OCI-LY1 (cell line): ENCODE data around the gene PSMD3.

Source experiments
- H2AFZ ChIP-seq: fragments of 200-600 bp; sonication (generic), shearing (Covaris generic); 2 replicates; pipeline ENCODE4 v1.6.0; 2014; ENCODE audit warnings: antibody characterized with exemption, mild to moderate bottlenecking, low read length
- H3F3A ChIP-seq: fragments of 200-600 bp; sonication (generic), shearing (Covaris generic); 2 replicates; pipeline ENCODE4 v1.6.0; 2014; ENCODE audit warnings: mild to moderate bottlenecking, antibody characterized with exemption, low read length, moderate library complexity; ENCODE audit not compliant: insufficient read depth
- H3K27ac ChIP-seq: fragments of 200-600 bp; sonication (generic); 2 replicates; pipeline ENCODE4 v1.5.1; 2014; ENCODE audit warnings: low read length, mixed run types, mild to moderate bottlenecking, low read depth; ENCODE audit not compliant: poor library complexity, severe bottlenecking
- H3K27me3 ChIP-seq: fragments of 200-600 bp; sonication (generic); 2 replicates; pipeline ENCODE4 v1.6.0; 2014; ENCODE audit warnings: antibody characterized with exemption, mild to moderate bottlenecking, low read length, moderate library complexity; ENCODE audit not compliant: insufficient read depth
- H3K36me3 ChIP-seq: fragments of 200-600 bp; sonication (generic); 2 replicates; pipeline ENCODE4 v1.6.1; 2014; ENCODE audit warnings: mild to moderate bottlenecking, antibody characterized with exemption, low read length, moderate library complexity, mixed read lengths; ENCODE audit not compliant: insufficient read depth
- H3K4me1 ChIP-seq: fragments of 200-600 bp; sonication (generic); 2 replicates; pipeline ENCODE4 v1.5.1; 2014; ENCODE audit warnings: mild to moderate bottlenecking, low read length, moderate library complexity; ENCODE audit not compliant: insufficient read depth, severe bottlenecking
- H3K4me2 ChIP-seq: fragments of 200-600 bp; sonication (generic), shearing (Covaris generic); 2 replicates; pipeline ENCODE4 v1.6.1; 2014; ENCODE audit warnings: low read length
- H3K4me3 ChIP-seq: fragments of 200-600 bp; sonication (generic); 2 replicates; pipeline ENCODE4 v1.5.1; 2014; ENCODE audit warnings: low read length, low read depth, mild to moderate bottlenecking, mixed read lengths; ENCODE audit not compliant: poor library complexity, severe bottlenecking
- H3K79me2 ChIP-seq: fragments of 200-600 bp; shearing (Covaris generic); 2 replicates; pipeline ENCODE4 v1.6.1; 2016; ENCODE audit warnings: mixed run types, low read length, mixed read lengths; ENCODE audit not compliant: insufficient read depth
- H3K9ac ChIP-seq: fragments of 200-600 bp; sonication (generic), shearing (Covaris generic); 2 replicates; pipeline ENCODE4 v1.6.1; 2014; ENCODE audit warnings: mild to moderate bottlenecking, low read length, mixed read lengths
- H3K9me2 ChIP-seq: fragments of 200-600 bp; sonication (generic), shearing (Covaris generic); 2 replicates; pipeline ENCODE4 v1.6.1; 2014; ENCODE audit warnings: low read depth, mild to moderate bottlenecking, low read length, mixed read lengths
- H3K9me3 ChIP-seq: fragments of 200-600 bp; shearing (Covaris generic); 2 replicates; pipeline ENCODE4 v1.6.1; 2014; ENCODE audit warnings: low read length, mixed read lengths
- H4K20me1 ChIP-seq: fragments of 200-600 bp; sonication (generic), shearing (Covaris generic); 2 replicates; pipeline ENCODE4 v1.6.0; 2016; ENCODE audit warnings: mild to moderate bottlenecking, low read length; ENCODE audit not compliant: insufficient read depth
- CTCF ChIP-seq: fragments of 200-600 bp; sonication (generic), shearing (Covaris generic); IDR thresholded peaks from 2 replicates; pipeline ENCODE4 v1.5.1; 2017; ENCODE audit warnings: mild to moderate bottlenecking, antibody characterized with exemption, low read length, moderate library complexity, mixed read lengths
- EZH2 ChIP-seq: fragments of 200-600 bp; sonication (generic), shearing (Covaris generic); IDR thresholded peaks from 2 replicates; pipeline ENCODE4 v1.8.0; 2017; ENCODE audit warnings: borderline replicate concordance, mixed run types, mild to moderate bottlenecking, antibody characterized with exemption, low read length, moderate library complexity, mixed read lengths

PSMD3 gene

DNA sequence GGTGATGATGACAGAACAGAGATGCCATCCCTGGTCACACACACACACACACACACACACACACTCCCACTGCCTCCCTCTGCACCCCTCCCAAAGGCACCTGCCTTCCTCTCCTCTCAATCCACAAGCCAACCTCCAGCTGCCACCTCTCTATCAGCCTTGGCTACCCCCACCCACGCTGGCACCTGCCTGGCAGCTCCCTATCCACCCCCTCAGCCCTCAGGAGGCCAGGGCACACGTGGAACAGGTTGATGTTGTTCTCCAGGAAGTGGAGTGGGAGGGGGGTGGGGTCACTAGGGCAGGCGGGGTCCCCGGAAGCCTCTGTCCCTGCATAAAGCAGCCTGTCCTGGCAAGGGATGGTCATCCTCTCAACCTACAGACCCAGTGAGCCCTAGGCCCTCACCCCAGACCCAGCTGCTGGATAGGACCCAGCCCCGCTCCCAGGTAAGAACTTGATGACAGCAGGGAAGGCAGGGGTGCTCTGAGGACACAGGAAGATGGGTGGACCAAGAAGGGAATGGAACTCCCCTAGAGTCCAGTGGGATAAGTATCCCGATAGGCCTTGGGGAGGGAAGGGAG lies 17.9 kb upstream of the PSMD3 start, which contains the start of gene GSDMA:
GSDMA (plus strand) TSS at position 363 of the 579 bp plus-strand sequence. CDS start 2,684 bp downstream, outside the sequence.
- H3K4me2 ChIP-seq = no peak within 1 kb of the TSS
- no peaks in the 10 kb centered on the region for H3F3A ChIP-seq
- H3K9ac ChIP-seq = no peak within 1 kb of the TSS
- H3K79me2 ChIP-seq = no peaks in the 10 kb centered on the region
- H3K27me3 ChIP-seq = no peaks in the 10 kb centered on the region; the same call in 1 of the 2 replicates
- H2AFZ ChIP-seq = no peak within 1 kb of the TSS
- no peaks in the 10 kb centered on the region for H4K20me1 ChIP-seq
- H3K36me3 ChIP-seq = no peaks in the 10 kb centered on the region
- H3K4me3 ChIP-seq = no peak within 1 kb of the TSS
- TF ChIP-seq CTCF = no peak
- TF ChIP-seq EZH2 = no peak
- H3K9me2 ChIP-seq = no peaks in the 10 kb centered on the region
- peaks cover 11% of the 10 kb centered on the region for H3K4me1 ChIP-seq
- H3K9me3 ChIP-seq = no peaks in the 10 kb centered on the region
- no peak within 1 kb of the TSS for H3K27ac ChIP-seq

DNA sequence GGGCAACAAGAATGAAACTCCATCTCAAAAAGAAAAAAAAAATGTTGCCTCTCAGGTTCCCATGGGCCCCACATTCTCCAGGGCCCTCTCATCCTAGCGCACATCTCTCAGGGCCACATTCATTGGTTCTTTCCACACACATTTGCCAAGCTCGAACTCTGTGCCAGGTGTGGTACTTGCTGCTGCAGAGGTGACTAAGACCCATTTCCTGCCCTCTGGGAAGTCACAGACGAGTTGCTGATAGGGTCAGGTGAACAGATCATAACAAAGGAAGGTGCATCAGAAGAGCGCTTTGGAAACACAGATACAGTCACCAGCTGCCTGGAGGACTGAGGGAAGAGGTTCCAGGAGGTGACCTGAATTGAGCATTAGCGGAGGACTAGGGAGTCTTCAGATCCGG lies 16.8 kb upstream of the PSMD3 start:
- Histone ChIP-seq H3K4me2 (no peak overlapping the region), H3K36me3 (no peaks in the 10 kb centered on the region), H3K9me2 (no peaks in the 10 kb centered on the region), H3K4me3 (no peak overlapping the region), H3K9ac (no peak overlapping the region), H3K27me3 (no peaks in the 10 kb centered on the region; the same call in 1 of the 2 replicates), H3K9me3 (no peaks in the 10 kb centered on the region), H3F3A (no peaks in the 10 kb centered on the region), H3K79me2 (no peaks in the 10 kb centered on the region), H3K27ac (no peak overlapping the region), H4K20me1 (no peaks in the 10 kb centered on the region), H2AFZ (no peak overlapping the region), H3K4me1 (peaks cover 9% of the 10 kb centered on the region)
- TF ChIP-seq CTCF (no peak), EZH2 (no peak)

DNA sequence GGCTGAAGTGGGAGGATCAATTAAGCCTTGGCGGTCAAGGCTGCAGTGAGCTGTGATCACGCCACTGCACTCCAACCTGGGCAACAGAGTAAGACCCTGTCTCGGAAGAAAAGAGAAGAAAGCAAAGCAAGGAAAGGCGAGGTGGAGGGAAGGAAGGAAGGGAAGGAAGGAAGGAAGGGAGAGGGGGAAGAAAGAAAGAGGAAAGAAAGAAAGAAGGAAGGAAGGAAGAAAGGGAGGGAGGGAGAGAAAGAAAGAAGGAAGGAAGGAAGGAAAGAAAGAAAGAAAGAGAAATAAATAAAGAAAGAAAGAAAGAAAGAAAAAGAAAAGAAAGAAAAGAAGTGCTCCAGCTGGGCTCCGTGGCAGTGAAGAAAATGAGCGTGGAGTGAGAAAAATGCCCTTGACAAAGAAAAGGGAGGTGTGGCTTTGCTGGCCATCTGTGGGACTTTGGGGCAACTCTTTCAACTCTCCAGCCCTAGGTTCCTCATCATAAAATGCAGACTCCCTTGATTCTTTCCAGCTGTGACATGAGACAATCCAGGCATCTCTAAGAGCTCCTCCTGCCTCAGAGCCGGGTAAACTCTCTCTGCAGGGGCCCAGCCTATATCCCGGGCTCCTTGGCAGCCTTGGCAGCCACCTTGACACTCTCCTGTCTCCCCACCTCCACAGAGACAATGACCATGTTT lies 15.4 kb upstream of the PSMD3 start:
- H3K4me1 ChIP-seq = no peaks in the 10 kb centered on the region
- no peak overlapping the region for H3K4me3 ChIP-seq
- no peaks in the 10 kb centered on the region for H4K20me1 ChIP-seq
- H3K9ac ChIP-seq = no peak overlapping the region
- no peak overlapping the region for H3K27ac ChIP-seq
- no peak for TF ChIP-seq CTCF
- no peak for TF ChIP-seq EZH2
- no peaks in the 10 kb centered on the region for H3F3A ChIP-seq
- no peak overlapping the region for H3K4me2 ChIP-seq
- no peaks in the 10 kb centered on the region for H3K9me2 ChIP-seq
- no peaks in the 10 kb centered on the region for H3K79me2 ChIP-seq
- H3K27me3 ChIP-seq = no peaks in the 10 kb centered on the region; the same call in 1 of the 2 replicates
- H3K9me3 ChIP-seq = no peaks in the 10 kb centered on the region
- H3K36me3 ChIP-seq = no peaks in the 10 kb centered on the region
- no peak overlapping the region for H2AFZ ChIP-seq
